Activated B cell treated with CpG ODN at 0.5 μM for 24 hours (primary cell): Measurements from ENCODE around the gene ALOX5AP. TPM values are rescaled to one million over a fixed set of nuclear protein-coding genes. Genes with fewer than 3 reads are reported as not detected.

ENCODE experiments used
- ATAC-seq: fragments of 200-7000 bp; cut with Tn5 transposase; one replicate; pipeline ENCODE4 v1.10.0; 2021; ENCODE audit warnings: low read depth, mild to moderate bottlenecking, moderate library complexity
- CTCF ChIA-PET: fragments of 350-600 bp; sonication (Branson Sonifier 250); formaldehyde crosslinking; loops from one replicate; lab custom pipeline; 2021; ENCODE audit warnings: antibody characterized with exemption; lab: Charles Lee
- POLR2A ChIA-PET: fragments of 350-600 bp; sonication (Branson Sonifier 250); formaldehyde crosslinking; loops from one replicate; lab custom pipeline; 2021; ENCODE audit warnings: antibody characterized with exemption; lab: Charles Lee
- DNase-seq: peaks from one replicate; pipeline ENCODE4 v3.0.0; 2022
- H3K27ac Mint-ChIP-seq: one replicate; pipeline ENCODE4 v1.8.0; 2020; ENCODE audit warnings: mixed read lengths
- H3K27me3 Mint-ChIP-seq: one replicate; pipeline ENCODE4 v1.8.0; 2021; ENCODE audit warnings: mixed read lengths
- H3K36me3 Mint-ChIP-seq: one replicate; pipeline ENCODE4 v1.8.0; 2021; ENCODE audit warnings: low read depth, mixed read lengths
- H3K4me1 Mint-ChIP-seq: one replicate; pipeline ENCODE4 v1.8.0; 2021; ENCODE audit warnings: mixed read lengths
- H3K4me3 Mint-ChIP-seq: one replicate; pipeline ENCODE4 v1.8.0; 2020; ENCODE audit warnings: mild to moderate bottlenecking, mixed read lengths
- H3K9me3 Mint-ChIP-seq: one replicate; pipeline ENCODE4 v1.8.0; 2020; ENCODE audit warnings: mixed read lengths
- CTCF ChIP-seq: fragments of 200-600 bp; IDR thresholded peaks from one replicate; pipeline ENCODE4 v1.8.0; 2022; ENCODE audit warnings: antibody characterized with exemption, mild to moderate bottlenecking
- intact Hi-C: fragments of 100-400 bp; cut with micrococcal nuclease; formaldehyde crosslinking; loops from one replicate; pipeline ENCODE4 v1.15.1; 2024
- total RNA-seq: library from RNA; stranded (reverse); gene quantifications from 2 replicates; pipeline ENCODE4 v1.2.3, GENCODE V29; 2022

ALOX5AP gene
- total RNA-seq, 1 donor from 2014 or later, result 59.7 TPM

- H3K4me1 Mint-ChIP-seq, result peaks cover 18% of the 10 kb centered on the region
- H3K27me3 Mint-ChIP-seq, result peaks cover 3% of the 10 kb centered on the region
- peak overlapping the region; percentile 76 for H3K4me3 Mint-ChIP-seq
- peaks cover 2% of the 10 kb centered on the region for H3K9me3 Mint-ChIP-seq
- peak; percentile 27 for DNase-seq
- H3K36me3 Mint-ChIP-seq, result no peaks in the 10 kb centered on the region
- intact Hi-C loops, result loop anchor here (2.0 kb wide), 1 partner anchor 16 kb away; no protein-coding TSS in a partner anchor
- H3K27ac Mint-ChIP-seq, result peak overlapping the region; percentile 71
- peak; percentile 83 for ATAC-seq
- no peak for TF ChIP-seq CTCF
- ChIA-PET CTCF (interaction anchor here (1.1 kb wide), 1 partner anchor 558 kb away, joined by 3 read pairs; no protein-coding TSS in a partner anchor), POLR2A (interaction anchor here (0.6 to 0.8 kb wide), 3 partner anchors 18 to 74 kb away, joined by 4 to 6 read pairs (median 5); no protein-coding TSS in a partner anchor)
Observed at GRCh38 chr13:30690282-30691188, 44.8 kb upstream of the ALOX5AP start.

DNA sequence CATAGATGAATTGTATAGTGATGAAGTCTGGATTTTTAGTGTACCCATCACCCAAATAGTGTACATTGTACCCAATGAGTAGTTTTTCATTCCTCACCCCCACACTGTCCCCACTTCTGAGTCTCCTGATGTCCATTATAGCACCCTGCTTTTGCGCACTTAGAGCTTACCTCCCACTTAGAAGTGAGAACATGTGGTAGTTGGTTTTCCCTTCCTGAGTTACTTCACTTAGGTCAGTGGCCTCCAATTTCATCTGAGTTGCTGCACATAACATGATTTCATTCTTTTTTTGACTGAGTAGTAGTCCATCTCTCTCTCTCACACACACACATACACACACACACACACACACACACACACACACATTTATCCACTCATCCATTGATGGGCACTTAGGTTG, 43.2 kb upstream of the ALOX5AP start:
- Mint-ChIP-seq H3K9me3 (peaks cover 2% of the 10 kb centered on the region), H3K4me3 (no peak overlapping the region), H3K36me3 (no peaks in the 10 kb centered on the region), H3K27me3 (peaks cover 3% of the 10 kb centered on the region), H3K4me1 (peaks cover 30% of the 10 kb centered on the region), H3K27ac (no peak overlapping the region)
- CTCF ChIA-PET, result no interaction called here
- POLR2A ChIA-PET, result no interaction called here
- no peak for TF ChIP-seq CTCF
- DNase-seq (no peak), ATAC-seq (no peak)
- intact Hi-C loops, result no loop called here

DNA sequence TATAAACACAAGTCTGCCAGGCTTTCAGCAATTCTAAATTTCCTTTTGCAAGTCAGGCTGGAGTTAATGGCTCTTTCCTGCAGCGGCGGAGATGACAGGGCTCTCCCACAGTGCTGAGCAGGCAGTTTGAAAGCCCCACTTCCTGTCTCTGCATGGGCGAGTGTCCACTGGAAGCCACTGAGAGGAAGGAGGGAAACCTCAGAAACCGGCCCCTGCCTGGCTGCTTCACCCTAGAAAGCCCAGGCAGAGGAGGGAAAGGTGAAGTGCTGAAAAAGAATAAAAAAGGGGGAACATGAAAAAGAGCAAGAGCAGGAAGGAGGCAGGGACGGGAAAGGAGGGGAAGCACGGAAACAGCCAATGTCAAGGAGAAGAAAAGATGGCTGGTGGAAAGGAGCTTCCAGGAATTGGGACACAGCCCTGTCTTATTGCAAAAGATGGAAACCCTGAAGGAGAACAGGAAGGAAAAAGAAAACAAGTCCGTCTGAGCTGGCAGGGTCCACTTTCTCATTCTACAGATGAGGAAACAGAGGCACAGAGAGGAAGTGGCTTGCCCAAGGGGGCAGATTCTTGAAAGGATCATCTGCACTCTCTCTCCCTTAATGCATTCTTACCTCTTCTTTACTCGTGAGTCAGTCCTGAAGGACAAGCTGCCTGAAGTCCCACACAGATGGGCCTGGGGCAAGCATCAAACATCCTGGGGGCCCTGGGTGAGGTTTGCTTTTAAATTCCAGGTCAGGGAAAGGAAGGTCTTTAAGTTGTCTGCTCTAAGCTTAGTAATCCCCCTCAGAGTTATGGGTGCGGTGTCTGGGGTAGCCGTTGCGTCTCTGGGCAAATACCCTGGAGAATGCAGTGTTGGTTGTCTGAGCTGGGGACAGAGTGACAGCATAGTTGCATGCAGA, 38.8 kb upstream of the ALOX5AP start:
- Mint-ChIP-seq H3K27me3 (peaks cover 3% of the 10 kb centered on the region), H3K27ac (peak overlapping the region; percentile 42), H3K9me3 (no peaks in the 10 kb centered on the region), H3K36me3 (no peaks in the 10 kb centered on the region), H3K4me1 (peaks cover 21% of the 10 kb centered on the region), H3K4me3 (no peak overlapping the region)
- ChIA-PET POLR2A (no interaction called here), CTCF (no interaction called here)
- no peak for TF ChIP-seq CTCF
- DNase-seq (no peak), ATAC-seq (no peak)
- intact Hi-C loops, result no loop called here

- intact Hi-C loops, result no loop called here
- Mint-ChIP-seq H3K9me3 (no peaks in the 10 kb centered on the region), H3K36me3 (no peaks in the 10 kb centered on the region), H3K4me1 (peaks cover 21% of the 10 kb centered on the region), H3K4me3 (no peak overlapping the region), H3K27me3 (peaks cover 3% of the 10 kb centered on the region), H3K27ac (no peak overlapping the region)
- CTCF ChIA-PET, result no interaction called here
- no peak for TF ChIP-seq CTCF
- DNase-seq, result no peak
- ATAC-seq, result no peak
- POLR2A ChIA-PET, result no interaction called here
Observed at GRCh38 chr13:30697177-30697953, 38.0 kb upstream of the ALOX5AP start.
